K562 (cell line): ENCODE results near the gene DGLUCY. TPM values are rescaled to one million over a fixed set of nuclear protein-coding genes. Genes with fewer than 3 reads are reported as not detected.

Experiments used
- CBFA2T2 ChIP-seq: fragments of 450-650 bp; conservative IDR thresholded peaks from 2 replicates; pipeline ENCODE4 v1.6.1; 2017; ENCODE audit warnings: mild to moderate bottlenecking
- CREBBP ChIP-seq: IDR thresholded peaks from one replicate; pipeline ENCODE4 v1.6.1; 2012; ENCODE audit warnings: low read depth, mild to moderate bottlenecking, control low read depth, inconsistent platforms, low read length
- E2F4 ChIP-seq: sonication (generic); formaldehyde crosslinking; IDR thresholded peaks from 2 replicates; pipeline ENCODE4 v1.8.0; 2022; ENCODE audit warnings: mild to moderate bottlenecking, low read depth, missing genetic modification reagents
- GTF2B ChIP-seq: IDR thresholded peaks from 2 replicates; pipeline ENCODE4 v1.6.1; 2011; ENCODE audit not compliant: insufficient read length; ENCODE audit errors: extremely low read depth
- LARP7 ChIP-seq: fragments of 450-650 bp; IDR thresholded peaks from 2 replicates; pipeline ENCODE4 v1.6.1; 2016
- MAFK ChIP-seq: IDR thresholded peaks from 2 replicates; pipeline ENCODE4 v1.6.1; 2011; ENCODE audit warnings: low read length, improper control_type of control experiment
- NBN ChIP-seq: fragments of 450-650 bp; IDR thresholded peaks from 2 replicates; pipeline ENCODE4 v1.6.1; 2016; ENCODE audit warnings: low read depth, mild to moderate bottlenecking
- NFIC ChIP-seq: fragments of 450-650 bp; IDR thresholded peaks from 2 replicates; pipeline ENCODE4 v1.6.1; 2017; ENCODE audit warnings: mild to moderate bottlenecking, inconsistent platforms
- NR0B1 ChIP-seq: fragments of 450-650 bp; IDR thresholded peaks from one replicate; pipeline ENCODE4 v1.6.1; 2018; ENCODE audit warnings: mild to moderate bottlenecking, moderate library complexity; ENCODE audit not compliant: partially characterized antibody
- NR1H2 ChIP-seq: sonication (generic); formaldehyde crosslinking; IDR thresholded peaks from 2 replicates; pipeline ENCODE4 v1.4.0; 2020; ENCODE audit warnings: mild to moderate bottlenecking, missing genetic modification reagents
- NR4A1 ChIP-seq, 2 experiments: fragments of 250-450 bp in 1 of 2; fragments of 450-650 bp in 1 of 2; sonication (Bioruptor Pico) in 1 of 2; IDR thresholded peaks; 2 replicates each; pipeline versions ENCODE4 v1.4.0 to v1.6.1; 2016 to 2020; ENCODE audit warnings: mild to moderate bottlenecking in 2 of 2, missing compliant biosample characterization in 1 of 2, missing genetic modification characterization in 1 of 2, moderate library complexity in 1 of 2
- PHTF2 ChIP-seq: fragments of 250-450 bp; sonication (Bioruptor Pico); IDR thresholded peaks from 2 replicates; pipeline ENCODE4 v1.5.0; 2021; ENCODE audit warnings: mild to moderate bottlenecking
- PTTG1 ChIP-seq: fragments of 450-650 bp; IDR thresholded peaks from 2 replicates; pipeline ENCODE4 v1.6.1; 2016; ENCODE audit warnings: low read depth, mild to moderate bottlenecking, missing genetic modification characterization, missing compliant biosample characterization
- RBBP5 ChIP-seq: fragments of 200-600 bp; sonication (generic); IDR thresholded peaks from 2 replicates; pipeline ENCODE4 v1.6.1; 2012; ENCODE audit warnings: borderline replicate concordance, mild to moderate bottlenecking, low read length, control low read depth, inconsistent platforms; ENCODE audit not compliant: insufficient read depth, poor library complexity, severe bottlenecking
- SMARCC2 ChIP-seq: fragments of 450-650 bp; IDR thresholded peaks from 2 replicates; pipeline ENCODE4 v1.6.1; 2017; ENCODE audit warnings: antibody characterized with exemption, moderate library complexity, mild to moderate bottlenecking, low read depth
- TAF7 ChIP-seq: fragments of 450-650 bp; IDR thresholded peaks from 2 replicates; pipeline ENCODE4 v1.6.1; 2016; ENCODE audit warnings: missing genetic modification characterization, missing compliant biosample characterization
- YBX1 ChIP-seq: fragments of 450-650 bp; IDR thresholded peaks from 2 replicates; pipeline ENCODE4 v1.7.1; 2016; ENCODE audit warnings: mild to moderate bottlenecking
- ZHX1 ChIP-seq: fragments of 150-350 bp; conservative IDR thresholded peaks from 2 replicates; pipeline ENCODE4 v1.6.1; 2014; ENCODE audit warnings: low read length
- ZNF12 ChIP-seq: sonication (generic); formaldehyde crosslinking; IDR thresholded peaks from 2 replicates; pipeline ENCODE4 v1.4.0; 2020; ENCODE audit warnings: mild to moderate bottlenecking, missing genetic modification reagents
- ZNF253 ChIP-seq: fragments of 250-450 bp; sonication (Bioruptor Pico); conservative IDR thresholded peaks from 2 replicates; pipeline ENCODE4 v1.6.1; 2021; ENCODE audit warnings: mild to moderate bottlenecking
- ZNF586 ChIP-seq: fragments of 450-650 bp; formaldehyde crosslinking; conservative IDR thresholded peaks from 2 replicates; pipeline ENCODE4 v1.4.0; 2020; ENCODE audit warnings: mild to moderate bottlenecking, moderate library complexity
- ZNF76 ChIP-seq: fragments of 250-450 bp; sonication (Bioruptor Pico); IDR thresholded peaks from 2 replicates; pipeline ENCODE4 v1.4.0; 2020; ENCODE audit warnings: mild to moderate bottlenecking, moderate library complexity, borderline replicate concordance
- polyA plus RNA-seq, 8 experiments: library from polyadenylated mRNA; depleted of rRNA in 4 of 8; stranded (reverse) in 5 of 8; unstranded in 3 of 8; fragments of >200 nt; fragmentation: Nextera tagmentation in 2 of 8; fragmentation: Illumina TruSeq in 1 of 8; extraction: Ambion mirVana in 2 of 8; extraction: Trizol in 1 of 8; gene quantifications; 2 replicates each; pipeline versions ENCODE4 v1.2.1 to v1.2.3, GENCODE V29; 2011 to 2014; ENCODE audit warnings: inconsistent platforms in 1 of 8, missing spikeins in 1 of 8
- total RNA-seq, 7 experiments: library from RNA; depleted of rRNA in 6 of 7; stranded (reverse); fragments of >200 nt in 6 of 7; fragmentation: Illumina TruSeq in 2 of 7; extraction: Trizol in 2 of 7; gene quantifications; 2 replicates each; pipeline versions ENCODE4 v1.2.1 to v1.2.3, GENCODE V29; 2011 to 2021; ENCODE audit warnings: low replicate concordance in 1 of 7

Gene DGLUCY
- total and polyA plus RNA-seq, 9 of the 15 experiments (the other 6 are each of a cell fraction or from before 2014, with no cell fraction given), result 9.9 to 28.4 (median 21.0) TPM

GRCh38 chr14:91267965-91268437, 154.1 kb downstream of the DGLUCY start (continued):
- TF ChIP-seq NBN, result 0 out of 2 replicates have a peak, but pooled peaks have one; percentile 48
- peak; percentile 96 for TF ChIP-seq ZNF76 (CRISPR knock-in tag)
- peak; percentile 88 for TF ChIP-seq ZNF586 (CRISPR knock-in tag)
- peak; percentile 89 for TF ChIP-seq CBFA2T2
- peak; percentile 50; the same call in 1 of the 2 replicates for TF ChIP-seq PHTF2 (CRISPR knock-in tag)
- peak; percentile 92 for TF ChIP-seq PTTG1
- TF ChIP-seq NFIC, result peak; percentile 98
- no peak for TF ChIP-seq CREBBP
- TF ChIP-seq LARP7, result no peak
- no peak for TF ChIP-seq ZNF12 (CRISPR knock-in tag)
- no peak for TF ChIP-seq E2F4 (CRISPR knock-in tag)
- peak; percentile 64; the same call in 1 of the 2 replicates for TF ChIP-seq SMARCC2
- no peak for TF ChIP-seq YBX1
- TF ChIP-seq NR0B1, result no peak
- peak; percentile 80; the same call in 1 of the 2 replicates for TF ChIP-seq NR4A1 (CRISPR knock-in tag; IDR thresholded peaks at IDR 0.05)
- peak; percentile 99 for TF ChIP-seq NR4A1 (tag; IDR thresholded peaks at IDR 0.05)
- TF ChIP-seq ZNF253, result 0 out of 2 replicates have a peak, but pooled peaks have one; percentile 55
- TF ChIP-seq RBBP5, result no peak
- TF ChIP-seq GTF2B, result no peak
- TF ChIP-seq ZHX1, result no peak
- TF ChIP-seq TAF7 (tag), result peak; percentile 75
- no peak; the same call in 1 of the 2 replicates for TF ChIP-seq MAFK
- TF ChIP-seq NR1H2 (CRISPR knock-in tag), result no peak
